ENCODE results near the gene GTF3C5.

Gene GTF3C5

GRCh38 chr9:132985489-132985888 lies 45.3 kb upstream of the GTF3C5 start:
- Histone ChIP-seq H3K27ac (no peak overlapping the region), H3K4me1 (no peaks in the 10 kb centered on the region), H3K9me3 (no peaks in the 10 kb centered on the region), H3K4me3 (no peak overlapping the region), H3K36me3 (no peaks in the 10 kb centered on the region), H3K27me3 (peaks cover 0 to 74% of the 10 kb centered on the region in 2 donors)
- TF ChIP-seq, protein P1, sequence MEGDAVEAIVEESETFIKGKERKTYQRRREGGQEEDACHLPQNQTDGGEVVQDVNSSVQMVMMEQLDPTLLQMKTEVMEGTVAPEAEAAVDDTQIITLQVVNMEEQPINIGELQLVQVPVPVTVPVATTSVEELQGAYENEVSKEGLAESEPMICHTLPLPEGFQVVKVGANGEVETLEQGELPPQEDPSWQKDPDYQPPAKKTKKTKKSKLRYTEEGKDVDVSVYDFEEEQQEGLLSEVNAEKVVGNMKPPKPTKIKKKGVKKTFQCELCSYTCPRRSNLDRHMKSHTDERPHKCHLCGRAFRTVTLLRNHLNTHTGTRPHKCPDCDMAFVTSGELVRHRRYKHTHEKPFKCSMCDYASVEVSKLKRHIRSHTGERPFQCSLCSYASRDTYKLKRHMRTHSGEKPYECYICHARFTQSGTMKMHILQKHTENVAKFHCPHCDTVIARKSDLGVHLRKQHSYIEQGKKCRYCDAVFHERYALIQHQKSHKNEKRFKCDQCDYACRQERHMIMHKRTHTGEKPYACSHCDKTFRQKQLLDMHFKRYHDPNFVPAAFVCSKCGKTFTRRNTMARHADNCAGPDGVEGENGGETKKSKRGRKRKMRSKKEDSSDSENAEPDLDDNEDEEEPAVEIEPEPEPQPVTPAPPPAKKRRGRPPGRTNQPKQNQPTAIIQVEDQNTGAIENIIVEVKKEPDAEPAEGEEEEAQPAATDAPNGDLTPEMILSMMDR (IDR thresholded peaks at IDR 0.05), result no peak
- DNase-seq, result no peak
- intact Hi-C loops (cut with DNase I; ENCODE audit: low total_unique reads), result no loop called here

DNA sequence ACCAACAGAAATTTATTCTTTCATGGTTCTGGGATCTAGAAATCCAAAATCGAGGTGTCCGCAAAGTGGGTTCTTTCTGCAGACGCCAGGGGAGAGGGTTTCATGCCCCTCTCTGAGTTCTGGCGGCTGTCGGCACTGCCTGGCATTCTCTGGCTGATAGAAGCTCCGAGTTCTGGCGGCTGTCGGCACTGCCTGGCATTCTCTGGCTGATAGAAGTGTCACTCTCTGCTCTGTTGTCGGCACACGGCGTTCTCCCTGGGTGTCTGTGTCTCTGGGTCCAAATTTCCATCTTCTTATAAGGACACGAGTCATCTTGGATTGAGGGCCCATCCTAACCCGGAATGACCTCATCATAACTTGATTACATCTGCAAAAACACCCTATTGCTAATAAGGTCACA lies 44.7 kb upstream of the GTF3C5 start:
- H3K9me3 ChIP-seq, result no peaks in the 10 kb centered on the region
- no peaks in the 10 kb centered on the region for H3K36me3 ChIP-seq
- DNase-seq, result no peak
- H3K27ac ChIP-seq, result no peak overlapping the region
- intact Hi-C loops (cut with DNase I; ENCODE audit: low total_unique reads), result no loop called here
- no peaks in the 10 kb centered on the region for H3K4me1 ChIP-seq
- H3K27me3 ChIP-seq, result peaks cover 0 to 80% of the 10 kb centered on the region in 2 donors
- no peak overlapping the region for H3K4me3 ChIP-seq
- TF ChIP-seq, protein P1 (IDR thresholded peaks at IDR 0.05), result no peak

DNA sequence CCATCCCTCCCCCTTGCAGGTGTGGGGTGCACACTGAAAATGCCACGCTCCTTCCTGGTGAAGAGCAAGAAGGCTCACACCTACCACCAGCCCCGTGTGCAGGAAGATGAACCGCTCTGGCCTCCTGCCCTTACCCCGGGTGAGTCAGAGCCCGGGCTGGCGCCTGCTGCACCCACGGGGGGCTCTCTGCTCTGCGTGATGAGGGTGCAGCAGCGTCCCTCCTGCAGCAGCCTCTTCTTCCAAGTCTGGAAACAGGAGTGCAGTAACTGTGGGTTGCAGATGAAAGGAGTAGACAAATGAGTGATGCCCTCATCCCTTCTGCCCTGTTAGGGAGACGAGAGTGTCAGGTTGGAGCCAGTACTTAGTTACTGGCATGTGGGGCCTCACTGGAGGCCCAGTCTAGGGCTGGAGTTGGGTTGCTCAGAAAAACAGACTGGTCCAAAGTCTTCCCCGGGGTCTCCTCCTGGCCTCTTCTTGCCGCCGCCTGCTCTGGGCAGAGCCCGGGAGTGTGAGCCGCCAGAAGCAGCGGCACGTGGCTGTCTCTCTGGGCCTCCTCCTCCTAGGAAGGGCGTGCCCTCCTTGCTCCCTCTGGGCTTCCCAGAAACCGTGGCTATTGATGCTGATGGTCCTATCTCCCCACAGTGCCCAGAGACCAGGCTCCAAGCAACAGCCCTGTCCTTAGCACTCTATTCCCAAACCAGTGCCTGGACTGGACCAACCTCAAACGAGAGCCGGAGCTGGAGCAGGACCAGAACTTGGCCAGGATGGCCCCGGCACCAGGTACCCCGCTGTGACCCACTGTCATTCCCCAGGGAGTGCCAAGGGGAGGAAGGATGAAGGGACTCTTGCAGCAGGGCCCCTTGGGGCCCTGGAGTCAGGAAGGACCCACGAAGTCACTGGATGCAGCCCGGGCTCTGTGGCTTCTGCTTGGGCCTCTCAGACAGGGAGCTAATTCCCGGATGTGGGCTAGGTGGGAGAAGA lies 43.9 kb upstream of the GTF3C5 start:
- Histone ChIP-seq H3K4me3 (no peak overlapping the region), H3K36me3 (no peaks in the 10 kb centered on the region), H3K9me3 (no peaks in the 10 kb centered on the region), H3K4me1 (no peaks in the 10 kb centered on the region), H3K27ac (no peak overlapping the region), H3K27me3 (peaks cover 0 to 80% of the 10 kb centered on the region in 2 donors)
- intact Hi-C loops (cut with DNase I; ENCODE audit: low total_unique reads), result no loop called here
- TF ChIP-seq, protein P1 (IDR thresholded peaks at IDR 0.05), result no peak
- DNase-seq, result no peak

DNA sequence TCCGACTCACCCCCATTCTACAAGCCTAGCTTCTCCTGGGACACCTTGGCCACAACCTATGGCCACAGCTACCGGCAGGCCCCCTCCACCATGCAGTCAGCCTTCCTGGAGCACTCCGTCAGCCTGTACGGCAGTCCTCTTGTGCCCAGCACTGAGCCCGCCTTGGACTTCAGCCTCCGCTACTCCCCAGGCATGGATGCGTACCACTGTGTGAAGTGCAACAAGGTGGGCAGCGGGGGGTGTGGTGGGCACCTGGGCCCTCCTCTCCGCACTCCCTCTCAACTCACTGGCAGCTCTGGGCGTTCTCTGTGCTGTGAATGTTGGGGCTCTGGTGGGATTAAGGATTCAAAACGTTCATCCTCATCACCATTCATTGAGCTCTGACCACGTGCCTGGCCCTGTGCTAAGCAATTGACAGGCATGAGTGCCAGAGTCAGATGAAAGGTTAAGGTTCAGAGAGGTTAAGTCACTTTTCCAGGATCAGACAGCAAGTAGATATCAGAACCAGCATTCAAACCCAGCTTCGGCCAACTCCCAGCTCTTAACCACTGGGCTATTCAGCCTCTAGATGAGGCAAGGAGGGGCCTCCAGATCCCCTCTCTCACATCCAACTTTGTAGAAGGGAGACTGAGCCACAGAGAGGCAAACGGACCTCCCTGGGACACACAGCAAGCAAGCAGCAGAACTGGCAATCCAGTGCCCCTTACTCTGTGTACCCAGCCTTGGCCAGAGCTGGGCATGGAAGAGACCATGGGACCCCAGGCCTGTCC lies 42.4 kb upstream of the GTF3C5 start:
- peaks cover 0 to 83% of the 10 kb centered on the region in 2 donors for H3K27me3 ChIP-seq
- H3K9me3 ChIP-seq, result no peaks in the 10 kb centered on the region
- no peaks in the 10 kb centered on the region for H3K4me1 ChIP-seq
- no peak overlapping the region for H3K27ac ChIP-seq
- TF ChIP-seq, protein P1 (IDR thresholded peaks at IDR 0.05), result no peak
- no peak for DNase-seq
- no peak overlapping the region for H3K4me3 ChIP-seq
- no peaks in the 10 kb centered on the region for H3K36me3 ChIP-seq
- intact Hi-C loops (cut with DNase I; ENCODE audit: low total_unique reads), result no loop called here

DNA sequence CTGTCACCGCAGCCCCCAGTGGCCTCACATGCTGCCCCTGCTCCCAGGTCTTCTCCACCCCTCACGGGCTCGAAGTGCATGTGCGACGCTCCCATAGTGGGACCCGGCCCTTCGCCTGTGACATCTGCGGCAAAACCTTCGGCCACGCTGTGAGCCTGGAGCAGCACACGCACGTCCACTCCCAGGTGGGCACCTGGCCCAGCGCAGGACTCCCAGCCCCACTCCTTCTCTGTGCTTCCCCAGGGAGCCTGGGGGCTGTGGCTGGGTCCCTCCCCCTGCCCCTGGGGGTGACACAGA lies 41.8 kb upstream of the GTF3C5 start:
- peaks cover 0 to 83% of the 10 kb centered on the region in 2 donors for H3K27me3 ChIP-seq
- DNase-seq, result no peak
- H3K4me1 ChIP-seq, result no peaks in the 10 kb centered on the region
- no peak overlapping the region for H3K4me3 ChIP-seq
- no peak overlapping the region for H3K27ac ChIP-seq
- TF ChIP-seq, protein P1 (IDR thresholded peaks at IDR 0.05), result no peak
- intact Hi-C loops (cut with DNase I; ENCODE audit: low total_unique reads), result no loop called here
- no peaks in the 10 kb centered on the region for H3K9me3 ChIP-seq
- H3K36me3 ChIP-seq, result no peaks in the 10 kb centered on the region

Data from tibial artery (tissue), 4 donors.